Posterior vena cava (tissue), 2 donors: Measurements from ENCODE around the gene TSPAN32. TPM values are rescaled to one million over a fixed set of nuclear protein-coding genes. Genes with fewer than 3 reads are reported as not detected.

Experiments
- DNase-seq: peaks from one replicate; pipeline ENCODE4 v3.0.0-alpha.2; 2020; ENCODE audit warnings: low spot score
- intact Hi-C, 2 donors: fragments of 100-400 bp; cut with DNase I; formaldehyde crosslinking; loops; one replicate each; pipeline versions ENCODE4 v1.14.1 to v1.14.2; 2022 to 2023
- total RNA-seq, 2 donors: library from RNA; stranded (reverse); fragmentation: NEBNext Ultra II Directional; extraction: Animal tissue kit (Norgen Biotek cat#: 25700); gene quantifications; one replicate each; pipeline ENCODE4 v1.2.1, GENCODE V29; 2021
- donor health status: DM: yes; HTN: yes; CAD: no.
- donor health status: DM: yes; HTN: yes; CAD: no.

Gene TSPAN32
- total RNA-seq, 2 donors from 2014 or later: 0.76 to 3.6 TPM

DNA sequence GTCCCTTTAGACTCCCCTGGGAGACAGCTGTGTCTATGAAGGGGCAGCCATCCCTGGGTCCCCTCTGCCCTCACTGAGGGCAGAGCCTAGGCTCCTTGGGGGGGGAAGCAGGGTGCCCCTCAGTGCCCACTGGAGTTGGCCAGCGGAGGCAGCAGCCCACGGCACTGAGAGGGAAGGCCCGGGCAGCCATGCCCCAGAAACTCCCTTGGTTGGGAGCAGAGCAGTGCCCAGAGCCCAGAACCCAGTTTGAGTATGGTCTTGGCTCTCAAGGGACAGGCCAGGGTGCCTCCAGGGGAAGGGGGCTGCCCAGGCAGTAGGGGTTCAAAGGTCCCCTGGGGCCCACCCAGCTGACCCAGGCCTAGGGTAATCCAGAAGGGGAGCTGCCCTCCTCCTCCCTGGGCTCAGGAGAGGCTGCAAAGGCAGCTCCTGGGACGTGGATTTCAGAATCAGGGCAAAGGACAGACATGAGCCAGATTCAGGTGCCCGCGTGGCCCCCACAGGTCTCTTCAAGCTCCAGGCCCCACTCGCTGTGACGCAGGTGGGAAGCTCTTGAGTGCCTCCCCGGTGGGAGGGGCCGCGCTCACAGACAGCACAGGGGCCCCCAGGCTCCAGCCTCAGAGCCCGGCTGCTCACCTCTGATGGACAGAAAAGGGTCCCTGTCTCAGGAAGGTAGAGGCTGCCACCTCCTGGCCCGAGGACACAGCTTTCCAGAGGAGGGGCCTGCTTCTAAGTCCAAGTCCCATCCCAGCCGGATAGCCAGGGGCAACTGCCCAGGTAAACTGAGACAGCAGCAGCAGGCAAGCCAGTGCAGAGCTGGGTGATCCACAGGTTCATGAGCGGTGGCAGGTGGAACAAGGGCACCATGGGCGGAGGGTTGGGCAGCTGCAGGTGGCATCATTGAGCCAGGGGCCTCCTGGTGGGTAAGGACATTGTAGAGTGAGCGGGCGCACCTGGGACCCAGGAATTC, 2.7 kb upstream of the TSPAN32 start:
- peak; percentile 66 for DNase-seq
- intact Hi-C loops: loop anchor here in 1 of 2 donors (5.0 kb wide), 1 partner anchor 102 kb away; no protein-coding TSS in a partner anchor

DNA sequence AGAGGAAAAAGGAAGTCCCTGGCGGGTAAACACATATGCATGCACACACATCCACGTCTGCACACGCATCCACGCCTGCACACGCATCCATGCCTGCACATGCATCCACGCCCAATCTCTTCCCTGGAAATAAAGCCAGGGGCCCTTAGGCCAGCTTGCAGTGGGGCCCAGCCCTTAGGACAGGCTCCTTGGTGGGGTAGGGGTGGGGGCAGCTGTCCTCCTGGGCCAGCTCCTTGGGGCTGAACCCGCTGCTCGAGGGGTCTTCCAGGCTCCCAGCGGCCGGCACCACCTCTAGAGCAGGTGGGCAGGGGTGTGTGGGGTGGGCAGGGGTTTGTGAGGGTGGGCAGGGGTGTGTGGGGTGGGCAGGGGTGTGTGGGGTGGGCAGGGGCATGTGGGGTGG, 2.0 kb upstream of the TSPAN32 start:
- DNase-seq: peak; percentile 76
- intact Hi-C loops: loop anchor here (5.0 to 10.0 kb wide), 4 partner anchors 102 to 595 kb away; partner anchors contain the start of gene CDKN1C (in 1 of the 2)

DNA sequence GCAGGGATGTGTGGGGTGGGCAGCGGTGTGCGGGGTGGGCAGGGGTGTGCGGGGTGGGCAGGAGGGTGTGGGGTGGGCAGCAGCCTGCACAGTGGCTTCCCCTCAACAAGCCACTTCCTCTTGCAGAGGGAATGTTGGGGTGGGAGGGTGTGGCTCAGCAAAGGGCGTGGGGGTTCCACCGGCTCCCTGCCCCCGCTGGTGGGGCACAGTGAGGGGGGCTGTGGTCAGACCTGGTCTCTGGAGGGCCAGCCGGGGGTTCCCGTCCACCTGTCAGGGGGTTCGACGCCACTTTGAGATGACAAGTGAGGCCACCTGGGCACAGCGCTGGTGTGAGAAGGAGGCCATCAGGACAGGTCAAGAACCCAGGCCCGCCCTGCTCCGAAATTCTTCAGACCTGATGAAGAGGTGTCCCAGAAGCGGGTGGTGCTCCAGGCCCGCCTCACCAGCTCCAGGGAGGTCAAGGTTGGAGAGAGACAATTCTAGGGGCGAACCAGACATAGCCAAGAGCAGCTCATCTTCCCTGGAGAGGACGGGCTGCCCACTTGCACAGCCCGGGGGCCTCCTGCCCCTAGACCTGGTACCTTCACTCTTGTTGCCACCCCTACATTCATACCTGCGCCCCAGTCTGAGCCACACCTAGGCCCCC, 1.4 kb upstream of the TSPAN32 start:
- peak; percentile 78 for DNase-seq
- intact Hi-C loops: loop anchor here (10.0 kb wide), 3 partner anchors 106 to 594 kb away; partner anchors contain the start of gene CDKN1C (in 1 of the 2)

DNA sequence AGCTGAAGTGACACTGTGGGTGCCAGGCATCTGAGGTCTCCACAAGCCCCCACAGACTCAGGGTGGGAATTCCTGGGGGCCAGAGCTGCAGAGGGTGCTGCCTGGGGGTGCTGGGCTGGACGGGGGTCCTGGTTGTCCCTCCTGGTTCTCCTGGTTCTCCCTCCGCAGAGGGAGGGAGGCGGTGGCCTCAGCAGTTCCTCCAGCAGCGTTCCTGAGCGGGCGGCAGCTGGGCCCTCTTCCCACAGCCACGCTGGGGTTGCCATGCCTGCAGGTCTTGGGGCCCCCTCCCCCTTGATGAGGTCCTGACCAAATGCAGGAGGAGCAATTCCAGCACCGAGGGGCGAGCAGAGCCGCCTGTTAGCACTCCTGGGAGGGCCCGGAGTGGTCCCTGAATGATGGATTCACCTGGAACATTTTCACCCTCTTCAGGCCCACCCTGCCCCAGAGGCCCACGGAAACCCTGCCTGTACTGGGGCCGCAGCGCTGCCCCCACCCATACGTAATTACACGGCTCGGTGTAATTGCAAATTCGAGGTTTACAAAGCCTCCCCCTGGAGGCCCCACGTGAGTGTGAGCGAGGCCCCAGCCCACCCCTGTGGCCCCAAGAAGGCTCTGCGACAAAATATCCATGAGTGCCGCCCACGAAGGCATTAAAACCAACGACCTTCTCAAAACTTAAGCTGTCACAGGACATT, 730 bp upstream of the TSPAN32 start:
- intact Hi-C loops: loop anchor here (10.0 kb wide), 3 partner anchors 106 to 594 kb away; partner anchors contain the start of gene CDKN1C (in 1 of the 2)
- peak; percentile 76 for DNase-seq

DNA sequence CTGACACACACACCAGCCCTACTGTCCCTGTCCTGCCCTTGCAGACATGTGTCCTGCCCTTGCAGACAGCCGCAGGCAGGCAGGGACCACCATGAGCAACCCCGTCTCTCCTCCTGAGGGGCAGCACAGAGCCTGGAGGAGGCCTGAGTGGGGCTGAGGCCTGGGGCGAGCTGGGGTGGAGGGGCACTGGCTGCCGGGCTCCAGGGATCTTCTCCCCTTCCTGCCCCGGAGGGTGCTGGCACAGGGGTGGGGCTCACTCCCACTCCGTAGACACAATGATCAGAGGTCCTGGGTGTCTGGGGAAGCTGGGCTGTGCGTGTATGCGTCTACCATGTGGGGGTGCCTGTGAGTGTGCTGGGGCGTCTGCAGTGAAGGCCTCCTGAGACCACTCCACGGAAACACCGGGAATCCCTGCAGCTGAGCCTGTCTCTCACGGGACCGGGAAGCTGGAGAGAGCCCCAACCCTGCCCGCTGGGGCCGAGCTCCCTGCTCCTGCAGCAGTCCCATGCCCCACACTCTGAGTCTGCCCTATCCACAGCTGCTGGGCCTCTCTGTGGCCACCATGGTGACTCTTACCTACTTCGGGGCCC, 588 bp downstream of the TSPAN32 start:
- DNase-seq: peak; percentile 80
- intact Hi-C loops: loop anchor here (10.0 kb wide), 3 partner anchors 108 to 592 kb away; partner anchors contain the start of gene CDKN1C (in 1 of the 2)

DNA sequence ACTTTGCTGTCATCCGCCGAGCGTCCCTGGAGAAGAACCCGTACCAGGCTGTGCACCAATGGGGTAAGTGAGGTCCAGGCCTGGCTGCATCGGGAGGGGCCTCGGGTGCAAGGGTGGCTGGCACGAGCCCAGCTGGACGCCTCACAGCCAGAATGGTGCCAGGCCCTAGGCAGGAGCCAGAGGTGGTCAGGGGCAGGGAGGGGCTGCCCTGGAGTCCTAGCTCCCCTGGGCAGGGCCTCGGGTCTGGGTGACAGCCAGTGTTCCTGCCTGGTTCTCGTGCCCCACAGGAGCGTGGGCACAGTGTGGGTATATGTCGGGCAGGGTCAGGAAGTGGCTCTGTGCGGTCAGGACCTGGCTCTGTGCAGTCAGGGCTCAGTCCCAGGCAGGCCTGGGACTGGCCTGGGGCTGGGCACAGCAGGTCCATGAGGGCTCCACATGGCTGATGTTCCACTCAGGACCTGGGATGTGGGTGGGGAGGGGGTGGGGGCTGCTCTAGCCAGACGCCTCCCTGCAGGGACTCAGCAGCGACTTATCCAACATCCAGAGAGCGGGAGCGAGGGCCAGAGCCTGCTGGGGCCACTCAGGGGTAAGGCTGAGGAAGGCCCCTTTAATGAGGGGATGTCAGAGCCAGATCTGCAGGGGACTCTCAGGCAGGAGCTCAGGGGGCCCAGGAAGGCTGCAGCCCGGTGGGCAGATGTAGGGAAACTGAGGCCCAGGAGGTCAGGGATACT, 1.2 kb downstream of the TSPAN32 start:
- intact Hi-C loops: loop anchor here (10.0 kb wide), 3 partner anchors 108 to 592 kb away; partner anchors contain the start of gene CDKN1C (in 1 of the 2)
- no peak for DNase-seq

DNA sequence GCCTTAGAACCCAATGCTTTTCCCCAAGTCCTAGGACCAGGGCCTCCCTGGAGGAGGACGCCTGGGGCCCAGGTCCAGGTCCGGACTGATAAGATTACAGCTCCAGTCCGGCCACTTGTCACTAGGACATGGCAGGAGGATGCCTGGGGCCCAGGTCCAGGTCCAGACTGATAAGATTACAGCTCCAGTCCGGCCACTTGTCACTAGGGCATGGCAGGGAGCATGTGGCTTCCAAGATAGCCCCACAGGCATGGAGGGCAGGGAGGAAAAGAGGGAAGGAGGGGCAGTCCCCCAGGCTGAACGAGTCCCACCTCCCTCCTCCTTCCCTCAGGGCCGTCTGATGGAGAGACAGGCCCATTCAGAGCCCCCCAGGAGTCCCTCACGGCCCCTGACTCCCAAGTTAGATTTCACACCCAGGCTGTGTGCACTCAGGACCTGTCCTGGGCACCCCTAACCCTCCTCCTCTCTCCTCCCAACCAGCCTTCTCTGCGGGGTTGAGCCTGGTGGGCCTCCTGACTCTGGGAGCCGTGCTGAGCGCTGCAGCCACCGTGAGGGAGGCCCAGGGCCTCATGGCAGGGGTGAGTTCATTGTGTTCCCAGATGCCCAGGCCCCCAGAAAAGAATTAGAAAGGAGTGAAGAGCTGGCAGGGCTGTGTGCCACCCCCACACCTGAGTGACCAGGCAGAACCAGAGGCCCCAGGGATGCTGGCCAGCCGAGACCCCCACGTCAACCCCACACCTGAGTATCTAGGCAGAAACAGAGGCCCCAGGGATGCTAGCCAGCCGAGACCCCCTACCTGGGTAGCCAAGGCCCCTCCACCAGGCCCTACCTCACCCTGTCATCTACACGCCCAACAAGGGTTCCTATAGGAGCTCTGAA, 2.1 kb downstream of the TSPAN32 start:
- intact Hi-C loops: loop anchor here (1.0 to 10.0 kb wide), 5 partner anchors 109 to 591 kb away; partner anchors contain the start of gene CDKN1C (in 1 of the 2)
- no peak for DNase-seq

DNA sequence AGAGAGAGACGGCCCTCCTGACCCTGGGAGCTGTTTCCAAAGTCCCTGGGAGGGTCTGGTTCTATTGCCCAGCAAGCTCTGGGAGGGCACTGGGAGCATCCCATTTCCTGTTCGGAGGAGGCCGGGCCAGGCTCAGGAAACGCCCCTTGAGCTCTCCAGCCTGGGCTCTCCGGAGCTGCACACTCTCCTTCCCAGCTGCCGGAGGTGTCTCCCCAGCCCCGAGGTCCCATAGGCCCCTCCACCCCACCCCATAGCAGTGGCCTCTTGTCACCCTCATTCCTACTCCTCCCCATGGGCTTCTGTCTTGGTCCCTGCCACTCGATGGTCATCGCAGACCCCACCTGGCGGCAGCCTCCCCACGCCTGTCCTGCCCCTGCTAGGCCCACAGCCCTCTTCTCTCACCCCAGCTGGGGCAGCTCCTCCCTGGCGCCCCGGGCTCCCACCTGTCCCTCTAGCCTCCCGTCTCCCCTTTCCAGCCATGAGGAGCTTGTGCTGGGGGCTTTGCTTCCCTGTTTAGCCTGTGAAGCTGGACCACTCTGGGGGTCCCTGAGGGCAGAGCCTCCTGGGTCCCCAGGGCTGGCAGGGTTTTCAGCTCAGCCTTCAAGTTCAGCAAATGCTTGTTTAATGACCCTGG, 2.8 kb downstream of the TSPAN32 start:
- no peak for DNase-seq
- intact Hi-C loops: loop anchor here (1.0 to 10.0 kb wide), 5 partner anchors 110 to 590 kb away; partner anchors contain the start of gene CDKN1C (in 1 of the 2)

DNA sequence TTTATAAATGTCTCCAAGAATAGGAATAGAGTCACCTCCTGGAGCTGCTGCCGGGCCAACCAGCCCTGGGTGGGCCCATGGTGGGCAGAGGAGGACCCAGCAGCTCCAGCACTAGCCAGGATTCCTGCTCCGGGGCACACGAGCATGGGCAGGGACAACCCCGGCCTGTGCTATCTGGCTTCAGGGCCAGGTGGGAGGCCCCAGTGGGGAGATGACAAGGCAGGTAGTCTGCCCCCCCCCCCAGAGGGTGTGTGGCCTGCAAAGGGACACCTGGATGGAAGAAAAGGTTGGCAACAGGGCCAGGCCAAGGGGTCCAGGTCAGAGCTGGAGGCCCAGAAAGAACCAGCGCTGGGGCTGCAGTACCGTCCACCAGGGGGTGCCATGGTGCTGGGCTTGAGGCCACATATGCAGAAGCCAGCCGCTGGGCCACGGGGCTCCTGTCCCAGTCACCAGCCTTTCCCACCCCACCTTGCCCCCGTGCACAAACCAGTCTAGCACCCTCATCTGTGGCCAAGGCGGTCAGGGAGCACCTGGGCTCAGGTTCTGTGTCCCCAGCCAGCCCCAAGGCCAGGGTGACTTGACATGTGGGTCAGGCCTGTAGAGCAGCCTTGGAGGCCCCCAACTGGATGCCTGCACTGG, 3.4 kb downstream of the TSPAN32 start:
- peak; percentile 95 for DNase-seq
- intact Hi-C loops: loop anchor here (2.0 to 10.0 kb wide), 4 partner anchors 110 to 590 kb away; partner anchors contain the start of gene CDKN1C (in 1 of the 2)

DNA sequence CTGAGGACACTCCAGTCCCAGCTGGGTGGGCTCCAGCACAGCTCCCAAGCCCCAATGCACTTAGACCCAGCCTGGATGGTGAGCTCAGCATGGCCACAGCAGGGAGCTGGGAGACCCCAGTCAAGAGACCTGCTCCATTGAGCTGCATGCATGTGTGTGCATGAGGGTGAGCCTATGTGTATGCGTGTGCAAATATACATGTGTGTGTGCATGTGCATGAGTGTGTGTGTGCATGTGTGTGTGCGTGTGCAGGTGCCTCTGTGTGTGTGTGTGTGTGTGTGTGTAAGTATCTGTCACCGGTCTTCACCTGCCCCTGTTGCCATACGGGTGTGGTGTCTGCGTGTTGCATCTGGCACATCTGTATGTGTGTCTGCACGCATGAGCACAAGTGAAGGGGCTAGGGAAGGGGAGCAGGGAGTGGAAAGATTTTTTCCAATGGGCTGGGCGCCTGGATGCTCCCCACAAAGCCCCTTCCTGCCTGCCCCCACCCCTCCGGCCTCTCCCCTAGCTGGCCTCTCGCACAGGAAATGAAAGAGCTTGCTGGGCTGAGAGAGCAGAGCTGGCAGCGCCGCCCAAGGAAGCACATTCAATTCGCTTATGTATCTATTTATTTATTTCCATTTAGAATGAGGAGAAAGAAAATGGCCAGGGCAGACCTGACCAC, 4.1 kb downstream of the TSPAN32 start:
- DNase-seq: peak; percentile 81
- intact Hi-C loops: loop anchor here (2.0 to 10.0 kb wide), 4 partner anchors 111 to 589 kb away; partner anchors contain the start of gene CDKN1C (in 1 of the 2)

DNA sequence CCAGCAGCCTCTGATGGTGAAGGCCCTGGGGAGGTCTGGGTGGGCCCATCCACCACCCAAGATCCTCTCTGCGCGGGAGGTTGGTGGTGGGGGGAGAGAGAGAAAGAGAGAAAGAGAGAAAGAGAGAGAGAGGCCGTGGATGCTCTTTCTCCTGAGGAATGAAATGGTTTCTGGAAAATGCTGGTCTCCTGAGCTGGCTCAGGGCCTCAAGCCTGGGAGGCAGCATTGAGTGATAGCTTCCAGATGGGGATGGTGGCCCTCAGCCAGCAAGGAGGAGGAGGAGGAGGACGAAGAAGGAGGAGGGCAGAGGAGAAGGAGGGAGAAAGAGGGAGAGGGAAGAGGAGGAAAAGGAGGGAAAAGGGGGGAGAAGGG, 4.6 kb downstream of the TSPAN32 start:
- DNase-seq: peak; percentile 91
- intact Hi-C loops: loop anchor here (10.0 kb wide), 3 partner anchors 112 to 588 kb away; partner anchors contain the start of gene CDKN1C (in 1 of the 2)

DNA sequence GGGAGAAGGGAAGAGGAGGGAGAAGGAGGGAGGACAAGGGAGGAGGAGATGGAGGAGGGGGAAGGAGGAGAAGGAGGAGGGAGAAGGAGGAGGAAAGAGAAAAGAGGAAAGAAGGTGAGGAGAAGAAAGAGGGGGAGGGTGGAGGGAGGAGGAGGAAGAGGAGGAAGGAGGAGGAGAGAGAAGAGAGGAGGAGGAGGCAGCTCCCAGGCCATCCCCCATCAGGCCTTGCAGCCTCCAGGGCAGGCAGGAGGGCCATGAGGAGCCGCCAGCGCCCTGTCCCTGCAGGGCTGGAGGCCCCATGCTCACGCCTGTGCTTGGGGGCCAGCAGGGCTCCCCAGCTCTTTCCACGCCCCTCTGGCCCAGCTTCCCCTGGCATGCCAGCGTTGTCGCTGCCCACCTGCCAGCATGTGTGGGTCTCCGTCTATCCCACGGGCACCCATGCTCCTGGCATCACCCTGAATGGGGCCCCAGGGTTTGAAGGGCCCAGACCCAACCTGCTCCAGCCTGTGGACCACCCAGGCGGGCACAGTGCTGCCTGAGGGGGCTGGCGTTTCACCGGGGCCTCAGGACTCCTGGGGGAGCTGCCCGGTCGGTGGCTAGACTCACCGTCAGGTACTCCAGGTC, 5.2 kb downstream of the TSPAN32 start:
- intact Hi-C loops: loop anchor here (10.0 kb wide), 3 partner anchors 112 to 588 kb away; partner anchors contain the start of gene CDKN1C (in 1 of the 2)
- DNase-seq: peak; percentile 76

DNA sequence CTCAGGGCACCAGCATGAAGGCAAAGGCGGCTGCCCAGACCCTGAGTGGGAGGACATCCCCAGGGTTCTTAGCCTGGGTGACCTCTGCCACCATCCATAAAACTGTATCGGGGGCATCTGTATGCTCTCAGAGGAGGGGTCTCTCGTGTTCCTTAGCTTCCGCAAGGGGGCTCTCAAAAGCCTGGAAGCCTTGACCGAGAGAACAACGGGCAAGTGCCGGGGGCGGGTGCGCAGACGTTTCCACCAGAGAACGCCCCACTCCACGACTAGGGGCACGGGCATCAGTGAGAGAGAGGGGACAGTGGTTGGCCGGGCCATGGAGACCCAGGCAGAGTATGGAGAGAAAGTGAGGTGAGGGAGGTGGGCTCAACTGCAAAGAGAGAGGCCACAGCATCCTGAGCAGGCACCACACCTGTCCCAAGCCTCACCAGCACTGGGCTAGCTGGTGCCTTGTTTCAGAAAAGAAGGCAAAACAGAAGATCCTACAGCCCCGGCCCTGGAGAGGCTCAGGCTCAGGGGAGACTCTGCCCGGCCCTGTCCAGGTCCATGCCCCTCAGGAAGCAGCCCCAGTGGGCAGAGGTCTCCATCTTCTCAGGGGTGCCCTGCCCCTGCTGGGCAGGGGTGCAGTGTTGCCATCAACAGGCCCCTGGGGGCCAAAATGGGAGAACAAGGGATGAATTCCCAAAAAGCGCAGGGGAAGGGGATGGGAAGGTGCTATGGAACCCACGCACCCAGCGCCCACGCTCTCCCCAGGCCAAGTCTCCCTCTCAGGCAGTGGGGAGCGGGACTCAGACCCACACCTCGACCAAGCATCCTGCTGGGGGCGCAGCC, 5.9 kb downstream of the TSPAN32 start:
- intact Hi-C loops: loop anchor here (10.0 kb wide), 3 partner anchors 113 to 587 kb away; partner anchors contain the start of gene CDKN1C (in 1 of the 2)
- DNase-seq: peak; percentile 72

DNA sequence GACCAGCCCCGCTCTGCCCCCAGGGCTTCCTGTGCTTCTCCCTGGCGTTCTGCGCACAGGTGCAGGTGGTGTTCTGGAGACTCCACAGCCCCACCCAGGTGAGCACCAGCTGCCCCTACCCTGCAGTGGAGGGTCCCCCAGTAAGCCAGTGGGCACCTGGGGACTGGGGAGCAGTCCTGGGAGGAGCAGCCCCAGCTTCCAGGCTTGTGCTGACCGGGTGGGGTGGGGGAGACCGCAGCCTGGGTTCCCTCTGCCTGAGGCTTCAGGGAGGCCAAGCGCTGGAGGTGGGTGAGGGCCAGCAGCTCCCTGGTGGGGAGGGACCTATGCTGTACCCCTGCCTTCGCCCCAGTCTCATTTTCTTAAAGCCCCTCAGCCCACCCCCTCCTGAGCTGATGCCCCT, 6.9 kb downstream of the TSPAN32 start:
- DNase-seq: peak; percentile 70
- intact Hi-C loops: loop anchor here (10.0 kb wide), 3 partner anchors 114 to 586 kb away; partner anchors contain the start of gene CDKN1C (in 1 of the 2)
